MCF 10A (cell line): Measurements from ENCODE around the gene PRODH. TPM values are rescaled to one million over a fixed set of nuclear protein-coding genes. Genes with fewer than 3 reads are reported as not detected.
"Not testable (repeated sequence)": the region's sequence is repeated elsewhere in the genome, so short reads cannot be mapped to it uniquely, and the experiment has no call there.

Source experiments
- BruUV-seq: library from RNA; stranded (reverse); fragments of 400-500 nt; replicated peaks from 2 replicates; lab custom pipeline; 2021; lab: Mats Ljungman, UMichigan
- CTCF ChIA-PET: fragments of 300-600 bp; sonication (Branson Sonifier 250); formaldehyde crosslinking; extraction: SDS; loops from one replicate; lab custom pipeline; 2021; ENCODE audit warnings: antibody characterized with exemption, inconsistent platforms; lab: Yijun Ruan, JAX
- POLR2A ChIA-PET: fragments of 300-600, 350-650 bp; sonication (Branson Sonifier 250); formaldehyde crosslinking; extraction: SDS; loops from one replicate; lab custom pipeline; 2020; ENCODE audit warnings: antibody characterized with exemption, inconsistent platforms; lab: Yijun Ruan, JAX
- DNase-seq: peaks from one replicate; pipeline ENCODE4 v3.0.0-alpha.2; 2018; ENCODE audit not compliant: unreplicated experiment
- H3K27ac Mint-ChIP-seq: one replicate; pipeline ENCODE4 v1.8.0; 2022; ENCODE audit warnings: mild to moderate bottlenecking, low read depth, mixed read lengths; ENCODE audit not compliant: unreplicated experiment
- H3K27me3 Mint-ChIP-seq: one replicate; pipeline ENCODE4 v1.8.0; 2022; ENCODE audit warnings: mixed read lengths; ENCODE audit not compliant: insufficient read depth, unreplicated experiment
- H3K36me3 Mint-ChIP-seq: one replicate; pipeline ENCODE4 v1.8.0; 2022; ENCODE audit warnings: mild to moderate bottlenecking, moderate library complexity, mixed read lengths; ENCODE audit not compliant: insufficient read depth, unreplicated experiment
- H3K4me1 Mint-ChIP-seq: one replicate; pipeline ENCODE4 v1.8.0; 2022; ENCODE audit warnings: mixed read lengths; ENCODE audit not compliant: insufficient read depth, unreplicated experiment
- H3K4me3 Mint-ChIP-seq: one replicate; pipeline ENCODE4 v1.8.0; 2022; ENCODE audit warnings: mild to moderate bottlenecking, moderate library complexity, mixed read lengths; ENCODE audit not compliant: unreplicated experiment
- H3K9me3 Mint-ChIP-seq: one replicate; pipeline ENCODE4 v1.8.0; 2022; ENCODE audit warnings: mixed read lengths; ENCODE audit not compliant: unreplicated experiment
- intact Hi-C: fragments of 100-400 bp; cut with micrococcal nuclease; formaldehyde crosslinking; loops from 2 replicates; pipeline ENCODE4 v1.14.1; 2022
- total RNA-seq: library from RNA; stranded (reverse); gene quantifications from 2 replicates; pipeline ENCODE4 v1.2.3, GENCODE V29; 2022
- TF ChIP-seq, protein P1 (sequence below): fragments of 200-600 bp; IDR thresholded peaks from one replicate; pipeline ENCODE4 v1.8.0; 2022; ENCODE audit warnings: antibody characterized with exemption, mild to moderate bottlenecking; ENCODE audit not compliant: unreplicated experiment

The PRODH gene
- total RNA-seq, 1 experiment from 2014 or later: 8.4 TPM

DNA sequence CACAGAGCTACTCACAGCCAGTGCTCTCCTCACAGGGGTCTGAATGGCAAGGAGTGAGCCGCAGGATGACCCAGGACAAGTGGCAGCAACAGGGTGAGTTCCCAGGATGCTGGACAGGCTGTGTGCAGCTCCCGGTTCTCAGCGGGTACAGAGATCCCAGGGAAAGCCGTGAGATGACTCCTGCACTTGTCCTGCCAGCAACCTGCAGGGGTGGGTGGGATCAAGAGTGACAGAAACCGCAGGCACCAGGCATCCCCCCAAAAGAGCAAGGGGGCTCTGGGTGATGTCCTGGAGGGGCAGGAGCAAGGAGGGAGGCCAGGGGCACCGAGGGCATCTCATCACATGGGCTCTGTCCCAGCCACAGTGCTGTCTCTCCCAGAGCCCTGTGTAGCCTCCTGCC lies 15.9 kb upstream of the PRODH start:
- POLR2A ChIA-PET: no interaction called here
- H3K4me1 Mint-ChIP-seq: no peaks in the 10 kb centered on the region
- no peak overlapping the region for H3K27ac Mint-ChIP-seq
- H3K4me3 Mint-ChIP-seq: no peak overlapping the region
- H3K9me3 Mint-ChIP-seq: no peaks in the 10 kb centered on the region
- no peaks in the 10 kb centered on the region for H3K36me3 Mint-ChIP-seq
- CTCF ChIA-PET: no interaction called here
- intact Hi-C loops: no loop called here
- DNase-seq: no peak
- TF ChIP-seq, protein P1, sequence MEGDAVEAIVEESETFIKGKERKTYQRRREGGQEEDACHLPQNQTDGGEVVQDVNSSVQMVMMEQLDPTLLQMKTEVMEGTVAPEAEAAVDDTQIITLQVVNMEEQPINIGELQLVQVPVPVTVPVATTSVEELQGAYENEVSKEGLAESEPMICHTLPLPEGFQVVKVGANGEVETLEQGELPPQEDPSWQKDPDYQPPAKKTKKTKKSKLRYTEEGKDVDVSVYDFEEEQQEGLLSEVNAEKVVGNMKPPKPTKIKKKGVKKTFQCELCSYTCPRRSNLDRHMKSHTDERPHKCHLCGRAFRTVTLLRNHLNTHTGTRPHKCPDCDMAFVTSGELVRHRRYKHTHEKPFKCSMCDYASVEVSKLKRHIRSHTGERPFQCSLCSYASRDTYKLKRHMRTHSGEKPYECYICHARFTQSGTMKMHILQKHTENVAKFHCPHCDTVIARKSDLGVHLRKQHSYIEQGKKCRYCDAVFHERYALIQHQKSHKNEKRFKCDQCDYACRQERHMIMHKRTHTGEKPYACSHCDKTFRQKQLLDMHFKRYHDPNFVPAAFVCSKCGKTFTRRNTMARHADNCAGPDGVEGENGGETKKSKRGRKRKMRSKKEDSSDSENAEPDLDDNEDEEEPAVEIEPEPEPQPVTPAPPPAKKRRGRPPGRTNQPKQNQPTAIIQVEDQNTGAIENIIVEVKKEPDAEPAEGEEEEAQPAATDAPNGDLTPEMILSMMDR: no peak
- BruUV-seq: no TSS peak
- no peaks in the 10 kb centered on the region for H3K27me3 Mint-ChIP-seq

DNA sequence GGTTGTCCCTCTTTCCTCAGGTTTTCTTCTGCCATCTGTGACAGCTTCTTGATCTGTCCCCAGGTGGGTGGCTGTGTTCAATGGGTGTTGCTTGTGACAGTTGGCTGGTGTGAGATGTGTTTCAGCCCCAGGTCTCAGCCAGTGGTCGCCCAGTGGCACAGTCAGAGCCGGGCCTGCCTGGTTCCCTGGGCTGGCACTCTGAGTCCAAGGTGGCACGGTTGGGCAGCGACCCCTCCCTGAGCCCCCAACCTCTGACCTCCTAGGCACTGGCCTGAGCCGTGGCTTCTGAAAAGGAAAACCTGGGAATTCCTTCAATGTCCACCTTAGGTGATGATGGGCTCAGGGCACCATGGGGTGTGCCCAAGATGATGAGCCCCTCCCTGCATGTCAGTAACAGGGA lies 14.0 kb upstream of the PRODH start:
- Mint-ChIP-seq H3K9me3 (no peaks in the 10 kb centered on the region), H3K4me1 (no peaks in the 10 kb centered on the region), H3K27me3 (no peaks in the 10 kb centered on the region), H3K36me3 (no peaks in the 10 kb centered on the region), H3K27ac (no peak overlapping the region), H3K4me3 (no peak overlapping the region)
- ChIA-PET CTCF (no interaction called here), POLR2A (no interaction called here)
- TF ChIP-seq, protein P1: no peak
- BruUV-seq: no TSS peak
- intact Hi-C loops: no loop called here
- no peak for DNase-seq

DNA sequence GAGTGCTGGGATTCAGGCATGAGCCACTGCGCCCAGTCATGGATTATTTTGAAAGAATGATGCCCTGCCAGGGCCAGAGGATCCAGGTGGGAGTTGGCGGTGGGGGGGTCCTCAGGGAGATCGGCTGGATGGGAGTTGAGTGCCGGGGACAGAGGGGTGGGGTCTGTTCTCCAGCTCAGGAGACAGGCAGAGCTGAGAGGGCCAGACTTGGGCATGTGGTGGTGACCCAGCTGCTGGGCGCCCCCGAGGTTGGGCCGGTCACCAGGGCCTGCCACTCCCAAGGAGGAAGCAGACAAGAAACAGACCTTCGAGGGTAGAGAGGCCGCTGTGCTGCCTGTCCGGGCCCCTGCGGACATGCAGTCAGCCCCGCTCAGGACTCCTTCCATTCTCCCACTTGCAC lies 11.8 kb upstream of the PRODH start:
- no peaks in the 10 kb centered on the region for H3K36me3 Mint-ChIP-seq
- intact Hi-C loops: no loop called here
- no peak overlapping the region for H3K4me3 Mint-ChIP-seq
- H3K27me3 Mint-ChIP-seq: no peaks in the 10 kb centered on the region
- H3K9me3 Mint-ChIP-seq: no peaks in the 10 kb centered on the region
- CTCF ChIA-PET: interaction anchor here (0.5 to 1.1 kb wide), 3 partner anchors 38 to 639 kb away, joined by 3 to 5 read pairs (median 4); no protein-coding TSS in a partner anchor
- BruUV-seq: no TSS peak
- DNase-seq: no peak
- H3K27ac Mint-ChIP-seq: no peak overlapping the region
- POLR2A ChIA-PET: no interaction called here
- TF ChIP-seq, protein P1: no peak
- H3K4me1 Mint-ChIP-seq: no peaks in the 10 kb centered on the region

DNA sequence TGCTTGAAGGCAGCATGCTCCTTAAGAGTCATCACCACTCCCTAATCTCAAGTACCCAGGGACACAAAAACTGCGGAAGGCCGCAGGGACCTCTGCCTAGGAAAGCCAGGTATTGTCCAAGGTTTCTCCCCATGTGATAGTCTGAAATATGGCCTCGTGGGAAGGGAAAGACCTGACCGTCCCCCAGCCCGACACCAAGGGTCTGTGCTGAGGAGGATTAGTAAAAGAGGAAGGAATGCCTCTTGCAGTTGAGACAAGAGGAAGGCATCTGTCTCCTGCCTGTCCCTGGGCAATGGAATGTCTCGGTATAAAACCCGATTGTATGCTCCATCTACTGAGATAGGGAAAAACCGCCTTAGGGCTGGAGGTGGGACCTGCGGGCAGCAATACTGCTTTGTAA lies 11.0 kb upstream of the PRODH start:
- POLR2A ChIA-PET, H3K4me1 Mint-ChIP-seq, intact Hi-C loops, H3K9me3 Mint-ChIP-seq, CTCF ChIA-PET, H3K27ac Mint-ChIP-seq, H3K4me3 Mint-ChIP-seq, H3K36me3 Mint-ChIP-seq, BruUV-seq, H3K27me3 Mint-ChIP-seq, DNase-seq: not testable (repeated sequence)

DNA sequence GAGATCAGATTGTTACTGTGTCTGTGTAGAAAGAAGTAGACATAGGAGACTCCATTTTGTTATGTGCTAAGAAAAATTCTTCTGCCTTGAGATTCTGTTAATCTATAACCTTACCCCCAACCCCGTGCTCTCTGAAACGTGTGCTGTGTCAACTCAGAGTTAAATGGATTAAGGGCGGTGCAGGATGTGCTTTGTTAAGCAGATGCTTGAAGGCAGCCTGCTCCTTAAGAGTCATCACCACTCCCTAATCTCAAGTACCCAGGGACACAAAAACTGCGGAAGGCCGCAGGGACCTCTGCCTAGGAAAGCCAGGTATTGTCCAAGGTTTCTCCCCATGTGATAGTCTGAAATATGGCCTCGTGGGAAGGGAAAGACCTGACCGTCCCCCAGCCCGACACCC lies 2.6 kb upstream of the PRODH start:
- H3K27me3 Mint-ChIP-seq, intact Hi-C loops, H3K27ac Mint-ChIP-seq, H3K9me3 Mint-ChIP-seq, H3K36me3 Mint-ChIP-seq, POLR2A ChIA-PET, H3K4me1 Mint-ChIP-seq, DNase-seq, H3K4me3 Mint-ChIP-seq, BruUV-seq, CTCF ChIA-PET: not testable (repeated sequence)

DNA sequence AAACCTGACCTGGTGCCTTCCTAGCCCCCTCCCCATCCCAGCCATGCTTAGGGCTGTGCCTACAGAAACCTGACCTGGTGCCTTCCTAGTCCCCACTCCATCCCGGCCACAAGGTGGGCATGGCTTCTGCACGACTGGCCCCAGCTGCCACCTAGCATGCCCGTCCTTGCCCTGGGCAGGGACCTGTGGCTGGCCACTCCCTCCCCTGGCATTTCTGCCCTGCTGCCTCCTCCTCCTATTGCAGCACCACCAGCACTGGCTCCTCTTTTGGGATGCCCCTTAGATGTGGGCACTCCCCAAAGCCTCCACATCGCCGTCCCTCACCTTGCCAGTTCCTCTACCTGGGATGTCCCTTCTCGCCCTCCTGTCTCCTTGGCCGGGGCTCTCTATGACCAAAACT lies 1.4 kb downstream of the PRODH start:
- DNase-seq, H3K4me1 Mint-ChIP-seq, H3K9me3 Mint-ChIP-seq, BruUV-seq, H3K27me3 Mint-ChIP-seq, H3K36me3 Mint-ChIP-seq, intact Hi-C loops, H3K4me3 Mint-ChIP-seq, H3K27ac Mint-ChIP-seq, CTCF ChIA-PET: not testable (repeated sequence)
- POLR2A ChIA-PET: interaction anchor here (1.1 to 2.8 kb wide), 2 partner anchors 29 to 45 kb away, joined by 5 to 12 read pairs; partner anchors contain the start of gene DGCR6
